T-helper 2 cell (primary cell): Measurements from ENCODE around the gene LURAP1L.

ENCODE experiments used
- DNase-seq, 5 experiments: peaks; one replicate each; pipeline versions ENCODE4 v3.0.0 to v3.0.0-alpha.2; 2012 to 2022

LURAP1L gene

DNA sequence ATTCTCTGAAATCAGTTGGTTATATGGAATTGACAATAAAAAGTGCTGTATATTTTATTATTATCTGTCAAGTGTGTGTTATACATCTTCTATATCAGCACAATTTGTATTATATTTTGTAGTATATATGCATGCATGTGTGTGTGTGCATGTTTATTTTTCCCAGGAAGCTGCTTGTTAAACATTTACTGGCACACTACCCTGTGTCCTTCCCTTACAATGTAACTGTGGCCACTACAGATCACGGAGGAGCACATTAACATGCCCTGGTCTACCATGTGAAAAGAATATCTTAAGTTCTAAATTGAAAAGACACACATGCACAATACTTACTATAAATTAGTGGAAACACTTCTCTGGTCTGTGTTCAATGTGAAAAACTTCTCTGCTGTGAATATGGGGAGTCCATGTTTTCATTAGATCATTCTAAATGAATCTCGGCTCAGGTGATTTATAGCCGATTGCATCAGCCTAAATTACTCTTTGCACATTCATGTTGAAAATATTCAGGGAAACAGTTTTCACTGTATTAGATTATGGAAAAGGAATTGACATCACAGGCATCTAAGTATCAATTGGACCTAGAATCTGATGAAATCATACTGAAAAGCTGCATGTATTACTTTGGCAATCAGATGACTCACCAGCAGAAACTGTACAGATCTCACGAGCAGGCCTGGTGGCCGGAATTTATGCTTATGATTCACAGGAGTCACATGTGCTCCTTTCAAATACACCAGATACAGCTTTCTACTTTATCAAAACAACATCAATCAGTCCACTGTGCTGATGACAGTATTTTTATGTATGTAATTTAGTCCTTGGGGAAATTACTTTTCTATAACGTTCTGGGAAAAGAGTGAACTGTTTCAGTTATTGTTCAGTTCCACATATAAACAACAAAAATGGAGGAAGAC is 39.4 kb downstream of the LURAP1L start:
- no peak for DNase-seq

DNA sequence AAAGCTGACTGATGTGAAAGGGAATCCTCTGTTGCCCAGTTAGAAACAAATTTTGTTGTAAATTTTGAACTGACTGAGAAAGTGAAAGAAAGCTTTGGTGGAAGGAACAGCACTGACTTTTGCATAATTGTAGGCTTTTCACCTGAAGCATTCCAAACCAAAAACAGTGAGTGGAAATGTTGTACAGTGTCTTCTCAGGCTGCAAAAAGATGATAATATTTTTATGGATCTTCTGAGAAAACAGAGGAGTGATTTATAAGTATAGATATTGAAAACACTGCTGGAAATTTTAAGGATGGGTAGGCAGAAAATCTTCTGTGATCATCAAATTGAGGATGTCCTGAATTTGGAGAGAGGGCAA is 40.0 kb downstream of the LURAP1L start:
- no peak for DNase-seq

DNA sequence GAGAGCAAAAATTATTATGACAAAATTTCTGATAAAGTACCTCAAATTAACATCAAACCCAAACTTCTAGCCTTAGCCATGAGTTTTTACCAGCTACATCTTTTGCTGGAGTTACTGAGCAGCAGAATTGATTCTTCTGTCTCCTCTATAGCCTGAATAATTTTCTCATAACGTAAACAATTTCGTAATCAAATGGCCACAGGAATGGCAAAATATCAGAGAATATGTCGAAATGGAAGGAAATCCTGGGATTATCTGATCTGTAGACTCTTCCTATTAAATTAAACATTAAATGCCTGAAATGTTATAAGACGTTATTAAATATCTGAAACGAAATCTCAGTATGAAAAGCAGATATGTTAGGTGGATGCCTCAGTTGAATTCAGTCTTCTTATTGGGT is 41.1 kb downstream of the LURAP1L start:
- DNase-seq, result no peak

DNA sequence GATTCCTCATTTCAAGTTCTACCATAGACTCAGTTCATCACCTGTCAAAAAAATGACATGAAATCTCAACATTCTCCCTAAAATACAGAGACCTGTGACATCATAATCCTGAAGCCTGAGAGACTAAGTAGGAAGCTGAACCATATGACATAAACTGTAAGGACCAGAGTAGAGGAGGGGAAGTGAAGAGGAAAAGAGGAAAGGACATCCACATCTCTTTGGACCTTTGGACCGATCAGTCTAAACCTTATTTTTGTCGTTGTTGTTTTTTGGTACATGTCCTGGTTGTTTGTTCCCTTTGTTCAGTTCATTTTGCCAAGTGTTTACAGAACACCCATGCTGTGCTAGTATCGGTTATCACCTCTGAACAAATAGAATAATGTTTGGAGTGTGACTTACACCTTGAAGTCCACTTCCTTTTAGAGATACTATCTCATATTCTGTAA is 41.9 kb downstream of the LURAP1L start:
- no peak for DNase-seq

DNA sequence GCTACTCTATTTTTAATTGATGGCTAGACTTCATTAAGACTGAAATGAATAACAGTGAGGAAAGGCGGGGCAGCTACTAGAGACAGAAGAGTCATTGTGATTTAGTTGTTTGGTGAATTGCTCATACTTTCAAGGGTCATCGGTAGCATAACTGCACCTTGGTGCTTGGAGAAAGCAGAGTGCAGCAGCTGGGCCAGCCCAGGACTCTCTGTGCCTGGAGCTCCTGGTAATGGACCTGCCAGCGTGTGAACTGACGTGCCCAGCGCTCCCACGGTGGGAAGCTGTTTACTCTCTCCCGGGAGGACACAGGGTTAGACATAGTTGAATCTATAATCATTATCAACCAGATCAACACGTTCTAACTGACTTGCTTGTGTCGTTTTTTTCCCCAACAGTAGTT is 42.9 kb downstream of the LURAP1L start:
- DNase-seq, result no peak

DNA sequence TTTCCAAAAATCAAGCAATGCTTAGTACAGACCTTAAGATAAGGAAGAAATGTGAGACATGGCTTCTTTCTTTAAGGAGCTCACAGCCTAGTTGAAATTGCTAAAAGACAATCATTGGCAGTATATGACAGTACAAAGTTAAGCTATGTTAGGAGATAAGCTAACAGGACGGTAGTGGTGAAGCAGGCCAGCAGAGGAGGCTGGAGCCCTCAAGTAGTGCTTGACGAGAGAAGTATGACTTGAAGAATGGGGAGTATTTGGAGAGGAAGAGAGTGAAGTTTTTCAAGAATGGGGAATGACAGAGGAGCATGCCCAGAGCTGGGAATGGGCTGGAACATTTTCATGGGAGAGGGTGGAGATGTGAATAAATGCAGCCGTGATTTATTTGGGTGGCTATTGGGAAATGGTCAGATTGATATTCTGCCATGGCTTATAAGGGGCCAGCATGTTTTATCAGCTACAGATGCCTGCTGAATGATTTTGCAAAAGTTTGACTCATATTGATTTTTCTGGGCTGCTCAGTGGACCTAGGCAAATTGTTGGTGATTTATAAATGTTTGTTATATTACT is 43.7 kb downstream of the LURAP1L start:
- DNase-seq, result no peak

DNA sequence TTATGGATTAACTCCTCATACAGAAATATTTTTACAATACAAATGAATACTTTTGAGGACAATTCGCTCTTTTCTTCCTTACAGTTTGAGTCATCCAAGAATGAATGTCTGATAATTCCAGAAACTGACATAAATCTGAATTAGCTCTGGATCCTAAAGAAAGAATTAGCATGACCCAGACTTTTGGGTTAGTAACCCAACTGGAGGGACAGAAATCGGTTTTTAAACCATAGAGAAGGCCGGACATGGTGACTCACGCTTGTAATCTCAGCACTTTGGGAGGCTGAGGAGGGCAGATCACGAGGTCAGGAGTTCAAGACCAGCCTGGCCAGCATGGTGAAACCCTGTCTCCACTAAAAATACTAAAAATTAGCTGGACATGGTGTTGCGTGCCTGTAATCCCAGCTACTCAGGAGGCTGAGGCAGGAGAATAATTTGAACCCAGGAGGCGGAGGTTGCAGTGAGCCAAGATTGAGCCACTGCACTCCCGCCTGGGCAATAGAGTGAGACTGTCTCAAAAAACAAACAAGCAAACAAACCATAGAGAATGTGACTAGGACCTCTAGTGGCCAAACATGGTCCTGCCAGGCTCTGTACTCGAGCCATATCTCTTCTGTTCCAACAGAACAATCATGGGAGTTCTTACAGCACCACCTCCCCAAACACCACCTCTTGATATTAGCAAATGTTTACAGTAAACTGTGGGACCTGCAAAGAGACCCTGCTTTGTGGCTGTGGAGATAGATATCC is 44.8 kb downstream of the LURAP1L start:
- DNase-seq, result no peak

DNA sequence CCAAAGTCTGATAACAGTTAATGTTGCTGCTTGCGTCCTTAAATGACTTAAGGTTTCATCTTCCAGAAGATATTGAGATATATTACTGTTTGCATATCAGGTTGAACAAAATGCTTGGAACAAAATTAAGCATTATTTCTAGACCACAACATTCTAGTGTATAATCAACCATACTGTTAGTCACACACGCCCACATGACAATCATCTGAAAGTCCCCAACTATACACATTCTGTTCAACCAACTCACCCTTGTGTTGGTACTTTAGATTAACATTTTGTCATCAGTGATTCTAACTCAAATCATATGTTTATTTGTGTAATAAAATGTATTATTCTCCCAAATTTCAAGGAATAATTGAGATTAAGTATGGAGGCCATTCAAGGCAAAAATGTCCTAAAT is 47.3 kb downstream of the LURAP1L start:
- no peak for DNase-seq

DNA sequence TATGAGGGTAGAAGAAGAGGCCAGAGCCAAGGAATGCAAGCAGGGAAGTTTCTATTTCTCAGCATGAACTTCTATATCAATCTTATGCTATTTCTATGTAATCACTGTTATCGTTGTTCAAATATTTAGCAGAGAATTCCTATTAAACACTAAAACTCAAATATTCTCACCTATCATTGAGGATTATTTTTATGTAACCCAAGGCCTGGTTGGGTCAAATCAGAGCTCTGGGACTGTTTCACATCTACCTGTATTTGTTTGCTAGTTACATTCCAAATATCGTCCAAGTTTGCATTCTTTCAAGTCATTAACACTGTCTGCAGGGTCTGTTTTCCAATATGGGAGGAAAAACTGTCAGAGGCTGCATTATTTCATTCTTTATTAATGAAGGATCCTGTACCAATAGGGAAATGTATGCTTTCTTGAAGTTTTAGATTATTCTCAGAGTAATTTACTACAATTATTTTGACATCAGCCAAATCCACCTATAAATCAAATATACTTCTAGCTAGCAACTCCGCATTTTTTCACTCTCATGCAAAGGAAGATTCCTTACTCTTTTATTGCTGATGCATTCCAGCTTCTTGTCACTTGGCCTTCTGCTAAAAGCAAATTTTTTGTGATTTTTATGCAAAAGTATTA is 52.2 kb downstream of the LURAP1L start:
- no peak for DNase-seq

DNA sequence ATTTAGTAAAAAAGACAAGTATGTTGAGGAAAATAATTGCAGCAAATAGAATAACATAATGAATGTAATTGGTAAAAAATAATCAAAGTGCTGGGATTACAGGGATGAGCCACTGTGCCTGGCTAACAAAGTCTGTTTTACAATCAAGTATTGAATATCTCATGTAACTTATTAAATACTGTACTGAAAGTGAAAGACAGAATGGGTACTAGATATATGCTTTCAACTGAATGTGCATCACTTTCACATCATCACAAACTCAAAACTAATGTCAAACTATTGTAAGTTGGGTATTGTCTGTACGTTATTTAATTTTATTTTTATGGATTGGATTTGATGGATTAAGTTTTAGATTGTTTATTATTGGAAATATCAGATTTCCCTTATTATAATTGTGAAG is 58.9 kb downstream of the LURAP1L start:
- no peak for DNase-seq

DNA sequence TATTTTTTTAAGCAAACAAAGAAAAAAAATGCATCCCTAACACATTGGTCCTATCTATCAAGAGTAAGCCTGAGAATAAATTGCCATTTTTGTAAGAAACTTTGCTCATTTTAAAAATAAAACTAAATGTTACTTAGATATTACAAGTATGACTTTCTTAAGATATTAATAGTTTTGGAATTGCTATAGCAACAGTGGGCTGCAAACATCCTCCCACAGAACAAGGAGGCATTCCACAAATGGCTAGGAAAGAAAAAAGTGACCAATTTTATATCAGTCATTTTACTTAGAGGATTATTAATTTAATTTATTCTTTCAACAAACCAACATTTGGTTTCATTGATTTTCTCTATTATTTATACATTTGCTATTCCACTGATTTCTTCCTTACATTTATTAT is 63.7 kb downstream of the LURAP1L start:
- no peak for DNase-seq

DNA sequence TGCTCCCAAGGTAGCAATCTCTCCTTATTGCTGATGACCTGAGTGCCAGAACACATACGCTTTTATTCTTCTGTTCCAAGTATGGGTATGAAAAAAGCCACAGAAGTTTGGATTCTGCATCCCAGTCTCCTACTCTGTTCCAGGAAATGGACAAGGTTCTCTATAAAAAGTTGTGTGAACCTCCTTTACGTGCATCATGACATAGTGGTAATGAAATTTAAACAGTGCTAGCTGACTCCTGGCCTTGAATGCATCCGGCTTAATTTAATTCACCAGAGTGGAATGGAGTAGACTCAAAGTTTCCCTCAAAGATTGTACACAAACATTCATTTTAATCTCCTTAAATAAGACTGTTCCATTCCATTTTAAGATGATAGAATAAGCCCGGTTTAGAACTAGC is 68.9 kb downstream of the LURAP1L start:
- no peak for DNase-seq

DNA sequence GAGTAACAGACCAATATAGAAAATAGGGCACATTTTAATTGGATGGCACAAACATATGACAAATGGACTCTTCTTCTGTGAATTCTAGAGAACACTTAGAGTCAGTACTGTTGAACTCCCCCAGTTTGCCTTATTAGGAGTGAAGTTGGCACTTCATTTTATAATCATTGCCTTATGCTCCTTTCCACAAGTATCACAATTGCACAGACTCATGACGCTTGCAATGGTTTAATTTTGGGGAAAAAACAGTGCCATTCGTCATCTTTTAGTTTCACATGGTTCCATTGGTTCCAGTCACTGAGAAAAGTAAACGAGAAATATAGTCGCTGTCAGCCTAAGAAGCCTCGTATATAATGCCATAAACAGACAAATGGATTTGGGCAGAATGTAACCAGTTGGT is 71.2 kb downstream of the LURAP1L start:
- no peak for DNase-seq

DNA sequence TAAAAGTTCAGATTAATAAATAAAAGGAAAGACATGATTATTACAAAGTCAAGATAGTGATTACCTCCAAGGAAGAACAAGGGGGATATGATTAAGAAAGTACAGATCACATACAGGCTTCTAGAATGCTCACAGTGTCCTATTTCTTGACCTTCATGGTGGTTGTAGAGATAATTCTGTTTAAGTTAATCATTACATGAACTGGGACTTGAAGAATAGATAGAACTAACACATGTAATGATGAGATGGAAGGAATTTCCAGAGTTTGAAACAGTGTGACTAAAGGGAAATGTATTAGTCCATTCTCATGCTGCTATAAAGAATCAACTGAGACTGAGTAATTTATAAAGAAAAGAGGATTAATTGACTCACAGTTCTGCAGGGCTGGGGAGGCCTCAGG is 72.7 kb downstream of the LURAP1L start:
- DNase-seq, result no peak

DNA sequence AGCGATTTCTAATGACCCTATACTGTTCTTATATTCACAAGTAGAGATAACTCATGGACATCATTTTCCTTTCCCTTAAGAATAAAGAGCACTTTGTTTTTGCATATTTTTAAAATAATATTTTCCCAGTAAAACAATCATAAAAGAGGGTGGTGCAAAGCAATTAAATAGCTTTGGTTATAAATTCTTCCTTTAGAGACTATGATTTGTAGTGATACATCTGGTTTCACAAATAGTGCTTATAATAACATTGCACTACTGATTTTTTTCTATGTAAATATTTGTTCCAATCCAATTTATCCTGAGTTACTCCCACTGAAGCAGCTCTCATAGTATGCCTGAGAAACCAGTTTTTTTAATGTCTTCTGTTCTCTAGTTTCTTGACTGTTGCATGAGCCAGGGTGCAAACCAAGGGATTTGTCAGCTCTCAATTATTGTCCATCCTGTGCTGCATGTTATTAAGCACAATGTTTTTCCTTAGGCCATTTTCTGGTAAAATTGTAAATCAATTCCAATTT is 74.7 kb downstream of the LURAP1L start:
- no peak for DNase-seq

DNA sequence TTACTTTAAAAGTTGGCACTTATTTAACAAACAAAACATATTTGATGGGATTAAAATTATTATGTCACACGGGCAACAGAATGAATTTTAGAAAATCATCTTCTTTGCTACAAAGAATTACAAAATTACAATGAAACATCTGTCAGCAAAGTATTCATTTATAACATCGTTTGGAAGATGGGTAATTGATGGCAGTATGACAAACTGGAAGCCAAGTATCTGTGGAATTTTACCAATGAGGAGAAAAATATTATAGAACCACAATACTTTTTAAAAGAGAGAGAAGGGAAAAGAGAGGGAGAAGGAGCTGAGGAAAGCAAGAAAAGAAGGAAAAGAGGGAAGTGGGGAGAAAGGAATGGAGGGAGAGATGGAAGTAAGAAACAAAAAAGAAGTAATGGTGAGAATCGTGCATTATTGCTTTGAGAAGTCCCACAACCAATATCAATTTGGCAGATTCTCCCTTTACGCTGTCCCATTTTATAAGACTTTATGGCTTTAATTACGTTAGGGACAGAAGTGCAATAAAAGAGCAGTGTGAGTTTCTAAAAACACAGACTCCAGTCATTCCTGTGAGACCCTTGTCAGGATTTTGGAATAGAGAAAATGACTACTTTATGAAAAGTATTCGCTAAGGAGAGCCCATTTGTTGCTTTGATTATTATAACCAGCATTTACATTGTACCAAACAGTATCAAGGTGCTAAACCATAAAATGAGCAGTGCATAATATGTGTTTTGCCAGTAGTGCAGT is 76.7 kb downstream of the LURAP1L start:
- DNase-seq, result no peak

DNA sequence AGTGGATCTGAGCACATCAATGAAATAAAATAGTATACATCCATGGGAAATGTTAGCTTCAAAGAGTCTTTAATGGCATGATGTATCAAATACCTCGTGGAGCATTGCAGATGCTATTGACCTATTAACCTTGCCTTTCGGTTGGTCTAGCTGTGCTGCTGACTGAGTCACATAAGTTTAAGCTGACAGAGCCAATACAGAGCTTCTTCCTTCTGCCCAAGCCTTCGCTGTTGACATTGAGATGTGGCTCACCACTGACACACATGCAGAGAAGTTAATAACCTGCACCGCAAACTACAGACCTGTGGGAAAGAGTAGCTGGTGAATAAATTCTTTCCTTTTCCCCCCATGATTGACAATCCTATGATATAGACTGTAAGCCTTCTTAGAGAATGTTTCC is 78.2 kb downstream of the LURAP1L start:
- no peak for DNase-seq

DNA sequence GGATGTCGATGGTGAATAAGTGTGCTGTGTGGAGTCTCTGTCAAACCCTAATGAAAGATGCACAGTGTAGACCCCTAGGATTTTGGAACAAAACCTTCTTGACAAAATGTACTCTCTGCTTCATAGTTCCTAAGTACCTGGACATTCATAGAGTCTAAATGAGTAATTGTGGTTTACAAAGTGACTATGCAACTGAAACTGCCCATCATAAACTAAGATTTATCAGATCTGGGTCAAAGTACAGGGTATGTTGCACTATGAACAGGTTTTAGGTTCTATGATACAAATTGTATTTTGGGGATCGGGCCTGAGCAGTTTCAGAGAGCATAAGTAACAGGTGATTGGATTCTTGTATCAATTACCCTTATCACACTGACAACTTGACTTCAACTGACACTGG is 79.4 kb downstream of the LURAP1L start:
- no peak for DNase-seq

DNA sequence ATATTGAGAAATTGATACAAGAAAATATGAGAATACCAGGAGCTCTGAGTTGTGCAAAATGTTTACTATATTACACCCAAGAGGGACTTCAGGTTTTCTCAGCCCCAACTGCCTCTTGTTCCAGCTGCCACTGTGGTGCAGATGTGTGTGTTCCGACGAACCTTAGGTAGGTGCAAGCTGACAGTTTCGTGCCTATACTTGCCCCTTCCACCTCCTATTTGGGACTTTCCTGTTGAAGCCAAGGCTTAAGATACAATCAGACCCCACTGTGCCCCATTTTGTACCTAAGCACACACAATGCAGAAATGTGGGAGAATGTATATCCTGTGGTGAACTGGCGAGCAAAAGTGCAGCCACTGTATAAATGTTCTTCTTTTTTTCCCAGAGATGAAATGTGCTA is 80.2 kb downstream of the LURAP1L start:
- no peak for DNase-seq

DNA sequence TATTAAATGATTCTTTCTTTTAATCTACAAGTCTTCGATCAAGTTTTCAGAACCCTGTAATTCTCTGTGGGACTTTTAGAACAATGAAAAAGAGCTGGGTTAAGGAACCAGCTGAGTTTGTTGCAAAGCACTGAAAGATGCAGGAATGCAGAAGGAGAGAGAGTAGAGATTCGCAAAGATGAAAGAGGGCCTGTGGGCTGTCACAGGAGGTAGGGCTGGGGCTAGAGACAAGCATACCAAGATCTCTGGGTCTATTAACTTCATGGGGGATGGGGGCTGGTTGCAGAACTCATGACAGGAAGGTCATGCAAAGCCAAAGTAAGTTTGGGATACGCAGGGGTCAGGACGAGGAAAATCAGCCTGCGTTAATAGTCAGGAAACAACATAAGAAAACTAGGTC is 81.8 kb downstream of the LURAP1L start:
- DNase-seq, result no peak

DNA sequence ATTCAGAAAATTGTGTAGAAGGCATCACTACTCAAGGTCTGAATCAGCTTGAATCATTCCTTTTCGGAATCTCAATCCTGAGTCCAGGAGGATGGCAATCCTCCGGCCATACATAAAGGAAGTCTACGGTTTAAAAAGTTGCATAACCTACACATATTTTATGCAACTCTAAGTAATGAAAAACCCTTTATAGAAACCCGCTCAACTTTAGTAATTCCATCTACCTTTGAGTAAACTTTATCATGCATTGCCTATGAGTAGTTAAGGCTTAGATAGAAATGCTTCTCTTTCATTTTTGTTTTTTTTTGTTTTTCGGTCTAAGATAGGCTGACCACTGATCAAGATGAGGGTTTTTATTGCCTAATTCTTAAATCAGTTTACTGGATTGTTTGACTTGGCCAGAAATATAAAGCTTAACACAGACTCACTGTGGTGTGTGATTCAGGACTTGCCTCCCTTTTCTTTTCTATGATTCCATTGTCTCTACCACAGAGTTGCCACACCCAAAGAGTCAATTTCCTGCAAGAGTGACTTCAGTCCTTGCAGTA is 85.0 kb downstream of the LURAP1L start:
- DNase-seq, result no peak

DNA sequence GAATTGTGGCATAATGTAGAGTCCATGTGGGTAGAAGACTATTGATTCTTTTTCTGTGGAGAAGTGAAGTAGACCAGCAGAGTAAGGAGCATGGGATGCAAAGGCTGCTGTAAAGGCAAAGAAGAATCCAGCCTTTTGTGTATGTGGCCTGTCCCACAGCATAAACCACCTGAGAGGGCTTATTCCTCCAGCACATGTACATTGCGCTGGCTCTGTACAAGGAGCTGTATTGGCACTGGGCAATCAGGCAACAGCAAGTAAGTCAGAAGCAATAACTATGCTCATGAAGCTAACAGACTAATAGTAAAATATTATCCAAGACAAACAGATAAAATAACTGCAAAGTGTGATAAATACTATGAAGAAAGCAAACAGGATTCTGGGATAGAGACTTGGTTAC is 86.2 kb downstream of the LURAP1L start:
- no peak for DNase-seq
